Ovary (tissue), 3 donors: Measurements from ENCODE around the gene AOPEP.

Experiments
- CTCF ChIP-seq, 3 donors: fragments of 450-650 bp in 2 of 3; fragments of 200-600 bp in 1 of 3; IDR thresholded peaks; one replicate each; pipeline versions ENCODE4 v1.5.1 to v1.8.0; 2016 to 2022; ENCODE audit warnings: antibody characterized with exemption in 3 of 3, mild to moderate bottlenecking in 1 of 3
- EP300 ChIP-seq: sonication (generic); formaldehyde crosslinking; IDR thresholded peaks from one replicate; pipeline ENCODE4 v1.6.1; 2017; ENCODE audit warnings: antibody characterized with exemption
- POLR2A ChIP-seq: fragments of 450-650 bp; IDR thresholded peaks from one replicate; pipeline ENCODE4 v1.6.1; 2017; ENCODE audit warnings: antibody characterized with exemption, mild to moderate bottlenecking, moderate library complexity
- donor health status: DM: no; HTN: no; CAD: no.

- TF ChIP-seq EP300 (no peak), POLR2A (no peak), CTCF (IDR thresholded peaks at IDR 0.05) (no peak)
These were observed 48.6 kb upstream of the AOPEP start for GRCh38 chr9:94677929-94678328.
